H1 (cell line): ENCODE measurements around the gene MAPKAP1. TPM values are rescaled to one million over a fixed set of nuclear protein-coding genes. Genes with fewer than 3 reads are reported as not detected.

Experiments
- CTCF ChIA-PET: fragments of 300-600 bp; sonication (Branson Sonifier 250); formaldehyde crosslinking; loops from one replicate; lab custom pipeline; 2021; ENCODE audit not compliant: partially characterized antibody; lab: Charles Lee
- POLR2A ChIA-PET: fragments of 300-600 bp; sonication (Branson Sonifier 250); formaldehyde crosslinking; loops from one replicate; lab custom pipeline; 2021; ENCODE audit warnings: inconsistent platforms; ENCODE audit not compliant: partially characterized antibody; lab: Charles Lee
- DNase-seq, 2 experiments: peaks; one replicate each; pipeline versions ENCODE4 v3.0.0 to v3.0.0-alpha.2; 2010 to 2022; ENCODE audit warnings: low spot score in 2 of 2, low read depth in 1 of 2, mixed read lengths in 1 of 2
- FAIRE-seq: peaks from 2 replicates; lab custom pipeline; 2011; peaks lifted over from hg19 to GRCh38; lab: Jason Lieb, UNC
- H2AFZ ChIP-seq: 2 replicates; pipeline ENCODE4 v1.8.1; 2012; ENCODE audit warnings: low read length, inconsistent platforms
- H2AK5ac ChIP-seq: 2 replicates; pipeline ENCODE4 v1.6.1; 2013; ENCODE audit warnings: low read depth, low read length
- H2BK120ac ChIP-seq: replicated peaks from 2 replicates; pipeline ENCODE3; 2013; ENCODE audit warnings: low read depth, low read length, inconsistent platforms
- H2BK12ac ChIP-seq: 2 replicates; pipeline ENCODE4 v1.6.1; 2013; ENCODE audit warnings: low read depth, low read length
- H2BK15ac ChIP-seq: 2 replicates; pipeline ENCODE4 v1.6.1; 2013; ENCODE audit warnings: low read length
- H2BK20ac ChIP-seq: 2 replicates; pipeline ENCODE4 v1.6.1; 2013; ENCODE audit warnings: low read length
- H2BK5ac ChIP-seq: 2 replicates; pipeline ENCODE4 v1.6.1; 2013; ENCODE audit warnings: low read depth, low read length
- H3K14ac ChIP-seq: 2 replicates; pipeline ENCODE4 v1.6.1; 2013; ENCODE audit warnings: inconsistent platforms; ENCODE audit not compliant: insufficient read length
- H3K18ac ChIP-seq: 2 replicates; pipeline ENCODE4 v1.6.1; 2013; ENCODE audit warnings: low read length; ENCODE audit errors: extremely low read depth
- H3K23ac ChIP-seq: 2 replicates; pipeline ENCODE4 v1.6.1; 2013; ENCODE audit warnings: inconsistent platforms; ENCODE audit not compliant: insufficient read length
- H3K23me2 ChIP-seq: 2 replicates; pipeline ENCODE4 v1.6.1; 2013; ENCODE audit warnings: low read depth, low read length
- H3K27ac ChIP-seq: 2 replicates; pipeline ENCODE4 v1.6.1; 2011; ENCODE audit warnings: low read depth, low read length, inconsistent platforms
- H3K27me3 ChIP-seq, 4 experiments: replicated peaks in 1 of 4; 1 replicate in 1 of 4; 2 replicates in 3 of 4; pipeline versions ENCODE4 v1.6.1 to v1.8.1; 2011 to 2013; ENCODE audit warnings: low read length in 3 of 4, mild to moderate bottlenecking in 3 of 4, inconsistent platforms in 2 of 4, mixed read lengths in 2 of 4, moderate library complexity in 1 of 4; ENCODE audit not compliant: control insufficient read depth in 3 of 4, insufficient read depth in 3 of 4; ENCODE audit errors: extremely low read depth in 1 of 4
- H3K36me3 ChIP-seq, 4 experiments: 2 replicates each; pipeline versions ENCODE4 v1.6.1 to v1.8.1; 2011 to 2013; ENCODE audit warnings: mild to moderate bottlenecking in 4 of 4, low read length in 3 of 4, moderate library complexity in 2 of 4, control low read depth in 1 of 4, inconsistent platforms in 1 of 4; ENCODE audit not compliant: insufficient read depth in 4 of 4, control insufficient read depth in 2 of 4
- H3K4ac ChIP-seq: replicated peaks from 2 replicates; pipeline ENCODE3; 2013; ENCODE audit warnings: low read length, low read depth, mixed read lengths, inconsistent platforms; ENCODE audit not compliant: insufficient read length
- H3K4me1 ChIP-seq, 4 experiments: replicated peaks in 1 of 4; 1 replicate in 1 of 4; 2 replicates in 3 of 4; pipeline versions ENCODE4 v1.6.1 to v1.8.1; 2011 to 2013; ENCODE audit warnings: low read length in 3 of 4, inconsistent platforms in 2 of 4, mixed read lengths in 1 of 4; ENCODE audit not compliant: insufficient read depth in 4 of 4, control insufficient read depth in 3 of 4
- H3K4me2 ChIP-seq, 2 experiments: 2 replicates each; pipeline versions ENCODE4 v1.6.1 to v1.8.1; 2011 to 2013; ENCODE audit warnings: low read depth in 2 of 2, low read length in 2 of 2, control low read depth in 1 of 2, inconsistent platforms in 1 of 2, mild to moderate bottlenecking in 1 of 2; ENCODE audit not compliant: insufficient read depth in 1 of 2
- H3K4me3 ChIP-seq, 4 experiments: fragments of 200-600, 300-600 bp in 1 of 4; sonication (generic), shearing (Covaris generic), sonication (Bioruptor Twin) in 1 of 4; 2 replicates each; pipeline versions ENCODE4 v1.5.1 to v1.8.1; 2011 to 2016; ENCODE audit warnings: low read length in 4 of 4, low read depth in 3 of 4, control low read depth in 2 of 4, inconsistent platforms in 2 of 4, mild to moderate bottlenecking in 2 of 4, mixed read lengths in 1 of 4, moderate library complexity in 1 of 4; ENCODE audit not compliant: insufficient read depth in 2 of 4; ENCODE audit errors: extremely low read depth in 1 of 4
- H3K56ac ChIP-seq: replicated peaks from 2 replicates; pipeline ENCODE3; 2013; ENCODE audit warnings: low read depth, mild to moderate bottlenecking, mixed read lengths, low read length, inconsistent platforms; ENCODE audit not compliant: insufficient read length
- H3K79me1 ChIP-seq: 2 replicates; pipeline ENCODE4 v1.6.1; 2013; ENCODE audit warnings: low read depth, low read length, control low read depth
- H3K79me2 ChIP-seq, 2 experiments: 2 replicates each; pipeline versions ENCODE4 v1.6.1 to v1.8.1; 2012 to 2013; ENCODE audit warnings: low read length in 2 of 2, mild to moderate bottlenecking in 2 of 2, inconsistent platforms in 1 of 2; ENCODE audit not compliant: insufficient read depth in 2 of 2, control insufficient read depth in 1 of 2
- H3K9ac ChIP-seq, 4 experiments: replicated peaks in 1 of 4; 1 replicate in 1 of 4; 2 replicates in 3 of 4; pipeline versions ENCODE4 v1.6.1 to v1.8.1; 2011 to 2013; ENCODE audit warnings: low read depth in 3 of 4, low read length in 3 of 4, control low read depth in 2 of 4, mild to moderate bottlenecking in 2 of 4, moderate library complexity in 2 of 4, inconsistent platforms in 1 of 4; ENCODE audit errors: extremely low read depth in 1 of 4
- H3K9me3 ChIP-seq, 2 experiments: 2 replicates each; pipeline versions ENCODE4 v1.6.1 to v1.8.1; 2012 to 2013; ENCODE audit warnings: mild to moderate bottlenecking in 2 of 2, moderate library complexity in 2 of 2, control low read depth in 1 of 2, inconsistent platforms in 1 of 2, low read depth in 1 of 2, low read length in 1 of 2, mixed read lengths in 1 of 2; ENCODE audit not compliant: insufficient read depth in 2 of 2
- H4K20me1 ChIP-seq, 2 experiments: replicated peaks in 1 of 2; 2 replicates each; pipeline versions ENCODE3 to v1.8.1; 2011 to 2013; ENCODE audit warnings: inconsistent platforms in 2 of 2, low read length in 2 of 2, mild to moderate bottlenecking in 1 of 2; ENCODE audit not compliant: insufficient read depth in 2 of 2, control insufficient read depth in 1 of 2
- H4K5ac ChIP-seq: 2 replicates; pipeline ENCODE4 v1.6.1; 2013; ENCODE audit warnings: low read length, low read depth, mixed read lengths, inconsistent platforms; ENCODE audit not compliant: insufficient read length
- H4K8ac ChIP-seq: 2 replicates; pipeline ENCODE4 v1.8.0; 2013; ENCODE audit warnings: mild to moderate bottlenecking, moderate library complexity, low read length, inconsistent platforms; ENCODE audit not compliant: insufficient read depth; ENCODE audit errors: extremely low read depth
- H4K91ac ChIP-seq: replicated peaks from 2 replicates; pipeline ENCODE3; 2013; ENCODE audit warnings: low read length, mixed read lengths, inconsistent platforms; ENCODE audit not compliant: insufficient read length
- SIRT6 ChIP-seq: IDR thresholded peaks from one replicate; pipeline ENCODE4 v1.7.1; 2012; ENCODE audit warnings: low read length, inconsistent platforms
- YY1 ChIP-seq: IDR thresholded peaks from 2 replicates; pipeline ENCODE4 v1.6.1; 2011; ENCODE audit warnings: low read depth, mild to moderate bottlenecking, low read length
- WGBS, 2 experiments: shearing (Covaris generic) in 1 of 2; methylation state at CpG; one replicate each; pipeline versions ENCODE4 v1.1.6 to v1.1.7; 2013 to 2015; ENCODE audit warnings: low lambda C conversion rate in 2 of 2, mixed read lengths in 2 of 2, inconsistent platforms in 1 of 2, low coverage in 1 of 2, missing lambda C conversion rate in 1 of 2; ENCODE audit not compliant: insufficient replicate concordance in 2 of 2, insufficient coverage in 1 of 2, insufficient read length in 1 of 2; ENCODE audit errors: extremely low coverage in 1 of 2, missing lambda C conversion rate in 1 of 2; 5-methylcytosine and 5-hydroxymethylcytosine counted together
- polyA plus RNA-seq, 7 experiments: library from polyadenylated mRNA; depleted of rRNA in 3 of 7; stranded (reverse) in 5 of 7; unstranded in 2 of 7; fragments of >200 nt in 5 of 7; fragments of 200-250 nt in 2 of 7; gene quantifications; 1 replicate in 5 of 7; 2 replicates in 1 of 7; 4 replicates in 1 of 7; pipeline versions ENCODE4 v1.2.1 to v1.2.3, GENCODE V29; 2011 to 2013; ENCODE audit warnings: missing spikeins in 2 of 7, mixed read lengths in 2 of 7
- total RNA-seq: library from RNA; stranded (reverse); fragmentation: NEBNext Ultra II Directional; extraction: Animal tissue kit (Norgen Biotek cat#: 25700); gene quantifications from 2 replicates; pipeline ENCODE4 v1.2.1, GENCODE V29; 2021

Gene MAPKAP1
- total and polyA plus RNA-seq, 2 of the 8 experiments (the other 6 are each of a cell fraction or from before 2014, with no cell fraction given): 79.2 to 140 TPM

DNA sequence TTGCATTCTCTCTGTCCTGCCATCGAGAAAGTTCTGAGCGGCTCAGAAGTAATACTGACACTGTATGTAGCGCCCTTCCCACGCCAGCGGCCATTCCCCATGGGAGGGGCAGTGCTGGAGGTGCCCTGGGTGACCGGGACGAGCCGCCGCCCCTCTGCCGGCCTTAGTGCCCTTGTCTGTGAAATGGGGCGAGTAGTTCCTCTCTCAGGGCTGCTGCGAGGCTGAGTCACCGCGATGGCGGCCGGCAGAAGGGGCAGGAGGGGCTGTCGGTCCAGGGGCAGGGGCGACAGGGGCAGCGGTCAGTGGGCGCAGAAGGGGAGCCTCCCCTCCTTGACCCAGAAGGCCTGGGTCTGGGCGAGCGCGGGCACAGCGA is 296.5 kb downstream of the MAPKAP1 start:
- ChIA-PET CTCF (no interaction called here), POLR2A (no interaction called here)
- FAIRE-seq (no peak), DNase-seq (no peak)
- Histone ChIP-seq H4K5ac (no peak overlapping the region), H3K4ac (no peak overlapping the region), H3K56ac (no peak overlapping the region), H2AFZ (no peak overlapping the region), H3K79me1 (no peaks in the 10 kb centered on the region), H3K9ac (no peak overlapping the region), H4K8ac (no peak overlapping the region), H3K27me3 (peaks cover 0 to 13% (median 7%) of the 10 kb centered on the region in 4 experiments; a peak in 5 of 7 replicates), H4K20me1 (peaks cover 0 to 8% of the 10 kb centered on the region in 2 experiments), H2BK12ac (no peak overlapping the region), H3K79me2 (no peaks in the 10 kb centered on the region), H3K4me1 (peaks cover 0 to 2% (median 0%) of the 10 kb centered on the region in 4 experiments; a peak in 2 of 7 replicates), H2BK5ac (no peak overlapping the region), H2AK5ac (no peak overlapping the region), H3K36me3 (no peaks in the 10 kb centered on the region), H3K23ac (no peak overlapping the region), H2BK120ac (no peak overlapping the region), H3K14ac (no peak overlapping the region), H3K18ac (no peak overlapping the region), H3K23me2 (peaks cover 11% of the 10 kb centered on the region; the same call in 1 of the 2 replicates), H3K4me3 (no peak overlapping the region), H2BK20ac (no peak overlapping the region), H2BK15ac (0 out of 2 replicates have a peak overlapping the region, but pooled peaks have one; percentile 16), H4K91ac (no peak overlapping the region), H3K27ac (no peak overlapping the region), H3K4me2 (no peak overlapping the region)
- WGBS, 2 experiments: 93% methylated on average over 24 of the region's 24 CpGs; no CpG with 5 or more reads in 1 of the 2 experiments
- TF ChIP-seq YY1: no peak
- TF ChIP-seq SIRT6: no peak
- TF ChIP-seq, all 59 proteins: peak for 0
- H3K9me3 ChIP-seq: no peaks in the 10 kb centered on the region
